ENCODE measurements around the gene CREB5.

CREB5 gene

GRCh38 chr7:28619256-28619655 lies 206.9 kb downstream of the CREB5 start:
- DNase-seq = no peak

- DNase-seq = no peak
These were observed 209.1 kb downstream of the CREB5 start for GRCh38 chr7:28621369-28621841.

GRCh38 chr7:28623105-28623730 lies 210.9 kb downstream of the CREB5 start:
- no peak for DNase-seq

- no peak for DNase-seq
These were observed 211.5 kb downstream of the CREB5 start for GRCh38 chr7:28623863-28624262.

- no peak for DNase-seq
These were observed 213.1 kb downstream of the CREB5 start for GRCh38 chr7:28625432-28625831.

GRCh38 chr7:28626221-28626620 lies 213.9 kb downstream of the CREB5 start:
- no peak for DNase-seq

GRCh38 chr7:28626624-28627262 lies 214.4 kb downstream of the CREB5 start:
- no peak for DNase-seq

GRCh38 chr7:28627263-28627653 lies 214.9 kb downstream of the CREB5 start:
- no peak for DNase-seq

- no peak for DNase-seq
These were observed 215.6 kb downstream of the CREB5 start for GRCh38 chr7:28627896-28628295.

GRCh38 chr7:28629216-28629842 lies 217.0 kb downstream of the CREB5 start:
- no peak for DNase-seq

- DNase-seq = no peak
These were observed 218.0 kb downstream of the CREB5 start for GRCh38 chr7:28630350-28630749.

- DNase-seq = no peak
These were observed 219.7 kb downstream of the CREB5 start for GRCh38 chr7:28631995-28632394.

GRCh38 chr7:28638914-28639313 lies 226.6 kb downstream of the CREB5 start:
- no peak for DNase-seq

- DNase-seq = no peak
These were observed 227.7 kb downstream of the CREB5 start for GRCh38 chr7:28640001-28640400.

- no peak for DNase-seq
These were observed 229.6 kb downstream of the CREB5 start for GRCh38 chr7:28641752-28642545.

GRCh38 chr7:28643188-28643569 lies 230.9 kb downstream of the CREB5 start:
- DNase-seq = no peak

- DNase-seq = no peak
These were observed 231.4 kb downstream of the CREB5 start for GRCh38 chr7:28643584-28644340.

GRCh38 chr7:28645866-28646265 lies 233.5 kb downstream of the CREB5 start:
- no peak for DNase-seq

- DNase-seq = no peak
These were observed 234.2 kb downstream of the CREB5 start for GRCh38 chr7:28646376-28647075.

- no peak for DNase-seq
These were observed 234.7 kb downstream of the CREB5 start for GRCh38 chr7:28647076-28647421.

GRCh38 chr7:28649189-28649588 lies 236.9 kb downstream of the CREB5 start:
- DNase-seq = no peak

- DNase-seq = no peak
These were observed 237.5 kb downstream of the CREB5 start for GRCh38 chr7:28649811-28650210.
